Neural cell (in vitro differentiated cells): ENCODE measurements around the gene FOXD4.
"Not testable (repeated sequence)": the region's sequence is repeated elsewhere in the genome, so short reads cannot be mapped to it uniquely, and the experiment has no call there.

Experiments
- EZH2 ChIP-seq: fragments of 200-600, 300-800 bp; shearing (Covaris generic), sonication (generic); IDR thresholded peaks from 2 replicates; pipeline ENCODE4 v1.6.1; 2014; ENCODE audit warnings: antibody characterized with exemption, low read length, borderline replicate concordance, mild to moderate bottlenecking; ENCODE audit not compliant: insufficient read depth, poor library complexity, severe bottlenecking
- POLR2AphosphoS5 ChIP-seq: IDR thresholded peaks from 2 replicates; pipeline ENCODE4 v1.6.1; 2012

DNA sequence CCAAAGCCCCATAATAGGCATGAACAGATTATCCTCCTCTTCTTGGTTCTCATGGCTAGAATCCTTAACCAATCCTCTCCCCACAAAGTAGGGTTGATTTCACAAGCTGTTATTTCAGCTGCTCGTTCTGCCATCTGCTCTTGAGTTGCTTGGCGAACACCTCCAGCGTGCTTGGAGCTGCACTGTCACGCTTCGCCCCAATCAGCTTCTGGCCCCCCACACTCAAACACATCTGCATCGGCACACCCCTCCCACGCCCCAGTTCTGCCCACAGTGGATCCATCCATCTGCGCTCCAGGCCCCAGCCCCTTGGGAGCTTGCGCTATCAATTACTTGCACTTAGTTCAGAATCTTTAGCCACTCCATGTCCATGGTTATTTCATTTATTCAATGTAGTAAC is 17.8 kb downstream of the FOXD4 start:
- not testable (repeated sequence) for TF ChIP-seq POLR2AphosphoS5, EZH2
